Activated CD4-positive, alpha-beta memory T cell treated with anti-CD3 and anti-CD28 coated beads, Interleukin-2, amount 10 ng/mL, durations not matched to agents 7 days and 5 days (primary cell): Measurements from ENCODE around the gene PEX11G. TPM values are rescaled to one million over a fixed set of nuclear protein-coding genes. Genes with fewer than 3 reads are reported as not detected.
A peak's percentile ranks its signal among the peaks of the same experiment; 100 is the strongest.

ENCODE experiments used
- CTCF ChIA-PET: fragments of 350-600 bp; sonication (Branson Sonifier 250); formaldehyde crosslinking; loops from one replicate; lab custom pipeline; 2021; ENCODE audit warnings: antibody characterized with exemption, inconsistent platforms; lab: Charles Lee
- POLR2A ChIA-PET: fragments of 350-600 bp; sonication (Branson Sonifier 250); formaldehyde crosslinking; loops from one replicate; lab custom pipeline; 2021; ENCODE audit warnings: antibody characterized with exemption; lab: Charles Lee
- DNase-seq: peaks from one replicate; pipeline ENCODE4 v3.0.0-alpha.2; 2020
- H3K27ac Mint-ChIP-seq: one replicate; pipeline ENCODE4 v1.8.0; 2021; ENCODE audit warnings: mild to moderate bottlenecking, mixed read lengths
- H3K27me3 Mint-ChIP-seq: one replicate; pipeline ENCODE4 v1.8.0; 2021; ENCODE audit warnings: mixed read lengths
- H3K36me3 Mint-ChIP-seq: one replicate; pipeline ENCODE4 v1.8.0; 2021; ENCODE audit warnings: low read depth, mixed read lengths
- H3K4me1 Mint-ChIP-seq: one replicate; pipeline ENCODE4 v1.8.0; 2021; ENCODE audit warnings: mixed read lengths
- H3K4me3 Mint-ChIP-seq: one replicate; pipeline ENCODE4 v1.8.0; 2021; ENCODE audit warnings: mild to moderate bottlenecking, mixed read lengths
- H3K9me3 Mint-ChIP-seq: one replicate; pipeline ENCODE4 v1.8.0; 2021; ENCODE audit warnings: mixed read lengths
- total RNA-seq, 2 experiments: library from RNA; stranded (reverse); gene quantifications; one replicate each; pipeline ENCODE4 v1.2.3, GENCODE V29; 2021

Gene PEX11G
- total RNA-seq, 2 experiments from 2014 or later, result 0.68 to 1.7 TPM

GRCh38 chr19:7516878-7517277, 28.0 kb upstream of the PEX11G start:
- Mint-ChIP-seq H3K36me3 (no peaks in the 10 kb centered on the region), H3K4me3 (peak overlapping the region; percentile 50), H3K4me1 (peaks cover 15% of the 10 kb centered on the region), H3K27ac (no peak overlapping the region), H3K9me3 (no peaks in the 10 kb centered on the region), H3K27me3 (peaks cover 29% of the 10 kb centered on the region)
- POLR2A ChIA-PET, result no interaction called here
- CTCF ChIA-PET, result interaction anchor here (0.9 kb wide), 1 partner anchor 20 kb away, joined by 3 read pairs; a partner anchor contains a TSS
- DNase-seq, result no peak

DNA sequence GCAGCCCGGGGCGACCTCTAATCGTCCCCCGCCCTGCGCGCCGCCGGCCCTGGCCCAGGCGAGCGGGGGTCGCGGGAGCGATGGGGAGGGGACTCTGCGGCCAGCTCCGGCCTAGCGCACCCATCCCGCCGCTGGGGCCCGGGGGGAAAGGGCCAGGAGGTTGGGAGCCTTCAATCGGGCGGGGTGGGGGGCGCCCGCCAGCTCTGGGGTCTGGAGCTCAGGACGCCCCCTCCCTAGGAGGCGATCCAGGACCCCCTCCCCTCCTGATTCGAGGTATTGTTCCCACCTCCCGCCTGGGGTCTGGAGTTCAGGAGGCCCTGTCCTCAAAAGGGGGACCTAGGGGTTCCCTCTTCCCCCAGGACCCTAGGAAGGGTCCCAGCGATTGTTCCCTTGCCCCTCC, 27.5 kb upstream of the PEX11G start:
- DNase-seq, result no peak
- POLR2A ChIA-PET, result no interaction called here
- Mint-ChIP-seq H3K9me3 (no peaks in the 10 kb centered on the region), H3K4me3 (peak overlapping the region; percentile 50), H3K4me1 (peaks cover 12% of the 10 kb centered on the region), H3K27ac (no peak overlapping the region), H3K36me3 (no peaks in the 10 kb centered on the region), H3K27me3 (peaks cover 29% of the 10 kb centered on the region)
- CTCF ChIA-PET, result no interaction called here

DNA sequence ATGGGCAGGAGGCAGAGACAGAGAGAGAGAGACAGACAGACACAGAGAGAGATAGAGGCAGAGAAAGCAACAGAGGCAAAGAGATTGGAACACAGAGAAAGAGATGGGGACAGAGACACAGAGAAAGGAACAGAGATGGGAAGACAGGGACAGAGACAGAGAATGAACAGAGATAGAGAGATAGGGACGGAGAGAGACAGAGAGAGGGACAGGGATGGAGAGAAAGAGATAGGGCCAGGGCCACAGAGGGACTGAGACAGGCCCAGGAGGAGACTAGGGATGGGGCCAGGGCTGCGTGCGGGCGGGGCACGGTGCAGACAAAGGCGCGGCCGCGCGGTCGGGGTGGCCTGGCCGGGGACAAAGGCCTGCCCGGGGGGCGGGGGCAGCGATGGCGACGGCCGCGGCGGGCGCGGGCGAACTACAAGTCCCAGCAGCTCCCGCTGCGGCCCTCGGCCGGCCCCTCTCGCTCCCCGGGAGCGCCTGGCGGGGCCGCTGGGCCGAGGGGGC, 26.9 kb upstream of the PEX11G start, which contains the start of gene ZNF358:
TSS of gene ZNF358 (plus strand) at position 459 of the 507 bp plus-strand sequence. CDS start 3,140 bp downstream, outside the sequence.
- H3K27me3 Mint-ChIP-seq, result peaks cover 29% of the 10 kb centered on the region
- H3K4me1 Mint-ChIP-seq, result peaks cover 11% of the 10 kb centered on the region
- DNase-seq, result peak; percentile 43
- no peaks in the 10 kb centered on the region for H3K9me3 Mint-ChIP-seq
- no peaks in the 10 kb centered on the region for H3K36me3 Mint-ChIP-seq
- H3K4me3 Mint-ChIP-seq, result peak within 1 kb of the TSS; percentile 64
- H3K27ac Mint-ChIP-seq, result no peak within 1 kb of the TSS
- ChIA-PET POLR2A (no interaction called here), CTCF (no interaction called here)

DNA sequence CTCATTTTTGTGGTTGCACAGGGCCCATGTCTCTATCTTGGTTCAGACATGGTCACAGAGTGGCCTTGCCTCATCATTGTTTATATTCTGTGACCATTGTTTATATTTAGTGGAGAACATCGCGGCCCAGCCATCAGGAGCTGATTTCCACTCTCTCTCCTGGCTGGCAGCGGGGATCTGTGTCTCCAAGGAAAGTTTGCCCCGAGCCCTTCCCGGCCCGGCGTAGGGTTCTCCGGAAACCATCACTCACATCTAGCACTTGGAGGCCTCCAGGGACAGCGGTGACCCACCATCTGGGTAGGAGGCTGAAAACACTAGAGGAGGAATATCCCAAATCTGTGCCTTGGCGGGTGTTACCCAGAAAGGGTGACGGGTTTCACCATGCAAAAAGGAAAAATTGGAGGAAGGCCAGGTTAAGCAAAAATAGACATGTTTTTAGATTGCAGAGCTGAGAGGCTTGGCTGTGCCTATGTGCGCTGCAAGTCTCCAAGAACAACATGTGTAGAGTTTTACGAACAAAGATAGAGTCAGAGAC, 26.3 kb upstream of the PEX11G start:
- H3K4me1 Mint-ChIP-seq, result peaks cover 11% of the 10 kb centered on the region
- peak overlapping the region; percentile 64 for H3K4me3 Mint-ChIP-seq
- DNase-seq, result no peak
- H3K27ac Mint-ChIP-seq, result no peak overlapping the region
- ChIA-PET CTCF (no interaction called here), POLR2A (no interaction called here)
- peaks cover 29% of the 10 kb centered on the region for H3K27me3 Mint-ChIP-seq
- no peaks in the 10 kb centered on the region for H3K9me3 Mint-ChIP-seq
- no peaks in the 10 kb centered on the region for H3K36me3 Mint-ChIP-seq

DNA sequence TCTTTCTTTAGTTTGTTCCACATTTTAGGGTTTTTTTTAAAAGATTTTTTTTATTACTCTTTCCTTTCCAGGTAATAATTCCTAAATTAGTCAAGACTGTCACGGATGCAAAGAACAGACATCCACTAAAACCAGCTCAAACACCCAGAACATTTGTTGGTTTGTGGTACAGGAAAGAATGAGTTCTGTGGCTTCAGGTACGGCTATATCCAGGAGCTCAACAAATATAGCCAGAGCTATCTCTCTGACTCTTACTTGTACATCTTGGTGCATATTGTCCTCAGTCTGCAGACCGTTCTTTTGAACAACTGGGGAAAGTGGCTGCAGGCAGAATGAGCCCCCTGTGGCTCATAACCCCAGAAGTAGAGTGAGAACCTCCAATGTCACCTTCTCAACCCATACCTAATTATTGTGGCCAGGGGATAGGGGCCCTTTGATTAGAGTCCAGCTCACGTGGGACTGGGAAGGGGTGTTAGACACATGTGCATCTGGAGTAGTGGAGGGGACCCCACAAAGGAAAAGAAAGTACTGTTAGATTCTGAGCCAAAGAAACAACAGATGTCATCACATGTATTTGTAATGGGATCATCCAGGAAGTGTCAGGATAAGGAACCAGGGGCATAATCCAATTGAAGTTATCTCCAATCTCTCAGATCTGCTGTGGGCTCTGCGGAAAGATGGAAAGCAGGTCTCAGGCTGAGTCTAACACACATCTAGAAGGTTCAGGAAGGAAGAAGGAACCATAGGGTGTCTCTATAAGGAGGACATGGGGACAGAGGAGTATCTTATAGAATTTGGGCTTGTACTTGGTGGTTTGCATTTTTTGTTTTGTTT, 25.2 kb upstream of the PEX11G start:
- no peak overlapping the region for H3K4me3 Mint-ChIP-seq
- no peak overlapping the region for H3K27ac Mint-ChIP-seq
- H3K27me3 Mint-ChIP-seq, result peaks cover 29% of the 10 kb centered on the region
- ChIA-PET CTCF (no interaction called here), POLR2A (no interaction called here)
- DNase-seq, result no peak
- H3K36me3 Mint-ChIP-seq, result no peaks in the 10 kb centered on the region
- peaks cover 11% of the 10 kb centered on the region for H3K4me1 Mint-ChIP-seq
- H3K9me3 Mint-ChIP-seq, result no peaks in the 10 kb centered on the region

DNA sequence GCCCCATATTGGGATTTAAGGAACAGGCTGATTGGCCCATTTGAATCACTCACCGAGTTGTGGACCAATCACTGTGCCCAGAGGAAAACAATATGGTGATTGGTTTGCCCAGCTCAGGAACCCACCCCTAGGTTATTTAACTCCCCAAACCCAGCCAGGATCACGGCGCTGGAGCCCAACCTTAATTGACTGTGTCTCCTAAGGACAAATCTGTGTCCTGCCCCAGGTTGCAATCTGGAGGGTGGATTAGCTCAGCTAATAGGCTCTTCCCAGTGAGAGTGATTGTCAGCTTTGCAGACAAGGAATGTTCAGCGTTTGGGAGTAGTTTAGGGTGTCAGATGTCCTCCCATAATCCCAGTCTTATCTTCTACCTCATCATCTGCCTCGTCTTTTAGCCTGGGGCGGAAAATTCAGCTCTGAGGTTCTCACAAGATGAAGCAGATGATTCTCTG, 23.6 kb upstream of the PEX11G start:
- Mint-ChIP-seq H3K36me3 (no peaks in the 10 kb centered on the region), H3K4me3 (no peak overlapping the region), H3K27ac (no peak overlapping the region), H3K9me3 (no peaks in the 10 kb centered on the region), H3K27me3 (peaks cover 30% of the 10 kb centered on the region), H3K4me1 (peaks cover 11% of the 10 kb centered on the region)
- ChIA-PET CTCF (interaction anchor here (1.0 kb wide), 1 partner anchor 22 kb away, joined by 3 read pairs; no protein-coding TSS in a partner anchor), POLR2A (interaction anchor here (0.9 kb wide), 1 partner anchor 117 kb away, joined by 4 read pairs; the partner anchor contains the start of genes PET100 and XAB2)
- no peak for DNase-seq

DNA sequence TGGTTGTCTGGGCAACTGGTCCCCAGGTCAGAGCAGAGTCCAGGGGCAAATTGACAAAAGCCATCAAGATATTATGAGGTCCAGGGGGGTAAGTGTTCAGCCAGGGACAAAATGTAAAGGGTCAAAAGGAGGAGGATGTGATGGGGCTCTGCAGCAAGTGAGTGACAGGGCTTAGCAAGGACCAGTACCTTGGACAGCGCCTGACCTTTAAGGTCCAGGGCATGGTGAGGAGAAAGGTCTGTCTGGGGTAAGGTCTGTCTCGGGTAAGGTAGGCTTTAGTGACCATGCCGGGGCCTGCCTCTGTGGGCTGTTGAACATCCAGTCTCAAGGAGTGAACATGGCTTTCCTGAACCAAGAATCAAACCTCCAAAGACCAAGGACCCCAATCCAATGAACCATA, 20.8 kb upstream of the PEX11G start:
- H3K36me3 Mint-ChIP-seq, result no peaks in the 10 kb centered on the region
- ChIA-PET CTCF (no interaction called here), POLR2A (interaction anchor here (1.3 kb wide), 1 partner anchor 12 kb away, joined by 5 read pairs; the partner anchor contains the start of gene MCOLN1)
- peaks cover 10% of the 10 kb centered on the region for H3K4me1 Mint-ChIP-seq
- H3K9me3 Mint-ChIP-seq, result no peaks in the 10 kb centered on the region
- no peak overlapping the region for H3K4me3 Mint-ChIP-seq
- H3K27me3 Mint-ChIP-seq, result peaks cover 16% of the 10 kb centered on the region
- H3K27ac Mint-ChIP-seq, result no peak overlapping the region
- DNase-seq, result no peak

- no peak overlapping the region for H3K27ac Mint-ChIP-seq
- no peak overlapping the region for H3K4me3 Mint-ChIP-seq
- CTCF ChIA-PET, result no interaction called here
- DNase-seq, result no peak
- H3K9me3 Mint-ChIP-seq, result no peaks in the 10 kb centered on the region
- H3K4me1 Mint-ChIP-seq, result peaks cover 10% of the 10 kb centered on the region
- H3K36me3 Mint-ChIP-seq, result no peaks in the 10 kb centered on the region
- POLR2A ChIA-PET, result no interaction called here
- peaks cover 9% of the 10 kb centered on the region for H3K27me3 Mint-ChIP-seq
Measured at GRCh38 chr19:7507884-7508283, 19.0 kb upstream of the PEX11G start.

GRCh38 chr19:7506385-7507328, 17.8 kb upstream of the PEX11G start:
- peaks cover 14% of the 10 kb centered on the region for H3K27me3 Mint-ChIP-seq
- H3K27ac Mint-ChIP-seq, result no peak overlapping the region
- no peaks in the 10 kb centered on the region for H3K9me3 Mint-ChIP-seq
- ChIA-PET CTCF (interaction anchor here (0.7 kb wide), 1 partner anchor 62 kb away, joined by 4 read pairs; no protein-coding TSS in a partner anchor), POLR2A (interaction anchor here (1.9 kb wide), 1 partner anchor 16 kb away, joined by 7 read pairs; the partner anchor contains the start of gene MCOLN1)
- peak; percentile 56 for DNase-seq
- H3K4me3 Mint-ChIP-seq, result no peak overlapping the region
- peaks cover 10% of the 10 kb centered on the region for H3K4me1 Mint-ChIP-seq
- H3K36me3 Mint-ChIP-seq, result no peaks in the 10 kb centered on the region

DNA sequence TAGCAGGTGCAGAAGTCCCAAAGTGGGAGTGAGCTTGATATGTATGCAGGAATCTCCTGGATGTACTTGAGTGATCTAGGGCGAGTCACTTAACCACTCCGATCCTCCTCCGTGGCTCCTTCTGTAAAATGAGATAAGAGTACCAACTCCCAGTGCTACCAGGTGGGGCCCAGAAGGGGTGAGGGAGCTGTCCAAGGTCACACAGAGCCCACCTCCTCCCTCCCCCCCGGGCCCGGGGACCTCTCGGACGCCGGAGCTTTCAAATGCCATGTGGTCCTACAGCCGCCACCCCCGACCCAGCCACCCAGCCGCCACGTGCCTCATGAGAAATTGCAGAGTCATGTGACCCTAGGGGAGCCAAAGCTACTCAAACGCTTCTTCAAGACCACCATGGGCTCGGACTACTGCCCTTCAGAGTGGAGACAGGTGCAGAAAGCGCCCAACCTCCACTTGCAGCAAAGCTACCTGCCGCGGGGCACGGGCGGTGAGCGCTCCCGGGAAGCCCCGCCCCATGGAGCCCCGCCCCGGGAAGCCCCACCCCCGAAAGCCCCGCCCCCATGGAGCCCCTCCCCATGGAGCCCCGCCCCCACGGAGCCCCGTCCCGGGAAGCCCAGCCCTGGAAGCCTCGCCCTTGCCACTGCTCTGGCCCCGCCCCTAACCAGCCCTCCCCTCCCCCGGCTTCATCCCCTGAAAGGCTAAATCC, 17.0 kb upstream of the PEX11G start:
- Mint-ChIP-seq H3K4me3 (no peak overlapping the region), H3K9me3 (no peaks in the 10 kb centered on the region), H3K4me1 (peaks cover 10% of the 10 kb centered on the region), H3K36me3 (no peaks in the 10 kb centered on the region), H3K27ac (no peak overlapping the region), H3K27me3 (peaks cover 19% of the 10 kb centered on the region)
- DNase-seq, result peak; percentile 35
- ChIA-PET POLR2A (interaction anchor here (0.6 to 1.9 kb wide), 2 partner anchors 17 to 1513 kb away, joined by 3 to 7 read pairs; partner anchors contain the start of gene MCOLN1), CTCF (interaction anchor here (0.7 to 2.4 kb wide), 2 partner anchors 63 to 152 kb away, joined by 4 to 6 read pairs; no protein-coding TSS in a partner anchor)

DNA sequence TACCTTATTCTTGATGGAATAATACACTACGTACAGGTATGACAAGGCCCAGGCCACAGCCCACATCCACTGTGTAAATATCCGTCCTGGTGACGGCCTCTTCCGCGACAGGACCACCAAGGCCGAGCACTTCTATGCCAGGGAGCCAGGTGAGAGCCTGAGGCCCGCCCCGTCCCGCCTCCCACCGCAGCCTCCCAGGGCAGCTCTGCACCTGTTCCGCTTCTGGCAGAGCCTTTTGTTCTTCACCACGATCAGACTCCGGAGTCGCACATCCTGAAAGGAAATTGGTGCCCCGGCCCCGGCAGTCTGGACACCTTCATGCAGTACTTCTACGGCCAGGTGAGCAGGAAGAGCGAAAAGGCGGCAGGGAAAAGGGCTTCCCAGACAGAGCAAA, 16.4 kb upstream of the PEX11G start:
- no peak overlapping the region for H3K4me3 Mint-ChIP-seq
- H3K27me3 Mint-ChIP-seq, result peaks cover 22% of the 10 kb centered on the region
- no peak for DNase-seq
- no peak overlapping the region for H3K27ac Mint-ChIP-seq
- CTCF ChIA-PET, result interaction anchor here (2.4 kb wide), 1 partner anchor 152 kb away, joined by 6 read pairs; no protein-coding TSS in a partner anchor
- POLR2A ChIA-PET, result interaction anchor here (0.6 to 1.9 kb wide), 2 partner anchors 17 to 1513 kb away, joined by 3 to 7 read pairs; partner anchors contain the start of gene MCOLN1
- H3K9me3 Mint-ChIP-seq, result no peaks in the 10 kb centered on the region
- H3K4me1 Mint-ChIP-seq, result peaks cover 10% of the 10 kb centered on the region
- H3K36me3 Mint-ChIP-seq, result no peaks in the 10 kb centered on the region
